ENCODE results near the gene EFS. TPM values are rescaled to one million over a fixed set of nuclear protein-coding genes. Genes with fewer than 3 reads are reported as not detected.

Gene EFS
- polyA plus RNA-seq, 1 donor from 2014 or later: not detected

DNA sequence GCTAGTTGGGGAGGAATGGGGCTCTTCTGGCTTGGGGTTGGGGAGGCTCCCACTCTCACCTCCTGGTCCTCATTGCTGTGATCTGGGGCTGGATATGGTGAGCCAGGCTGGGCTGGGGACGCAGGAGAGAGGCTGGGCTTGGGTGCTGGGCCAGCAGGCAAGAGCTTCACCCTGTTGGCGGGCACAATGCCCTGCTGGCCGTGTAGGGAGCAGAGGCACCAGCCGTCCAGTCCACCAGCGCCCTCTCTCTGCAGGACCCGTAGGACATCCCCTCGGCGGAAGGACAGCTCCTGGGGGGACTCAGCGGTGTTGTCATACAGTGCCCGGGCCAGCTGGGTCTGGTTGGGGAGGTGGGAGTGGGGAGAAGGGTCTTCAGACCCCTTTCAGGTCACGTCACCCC lies 4.5 kb downstream of the EFS start:
- peaks cover 20% of the 10 kb centered on the region for H3K27me3 Mint-ChIP-seq
- no peaks in the 10 kb centered on the region for H3K9me3 Mint-ChIP-seq
- no peaks in the 10 kb centered on the region for H3K4me1 Mint-ChIP-seq
- no peaks in the 10 kb centered on the region for H3K36me3 Mint-ChIP-seq
- no peak overlapping the region for H3K4me3 Mint-ChIP-seq
- no peak overlapping the region for H3K27ac Mint-ChIP-seq

DNA sequence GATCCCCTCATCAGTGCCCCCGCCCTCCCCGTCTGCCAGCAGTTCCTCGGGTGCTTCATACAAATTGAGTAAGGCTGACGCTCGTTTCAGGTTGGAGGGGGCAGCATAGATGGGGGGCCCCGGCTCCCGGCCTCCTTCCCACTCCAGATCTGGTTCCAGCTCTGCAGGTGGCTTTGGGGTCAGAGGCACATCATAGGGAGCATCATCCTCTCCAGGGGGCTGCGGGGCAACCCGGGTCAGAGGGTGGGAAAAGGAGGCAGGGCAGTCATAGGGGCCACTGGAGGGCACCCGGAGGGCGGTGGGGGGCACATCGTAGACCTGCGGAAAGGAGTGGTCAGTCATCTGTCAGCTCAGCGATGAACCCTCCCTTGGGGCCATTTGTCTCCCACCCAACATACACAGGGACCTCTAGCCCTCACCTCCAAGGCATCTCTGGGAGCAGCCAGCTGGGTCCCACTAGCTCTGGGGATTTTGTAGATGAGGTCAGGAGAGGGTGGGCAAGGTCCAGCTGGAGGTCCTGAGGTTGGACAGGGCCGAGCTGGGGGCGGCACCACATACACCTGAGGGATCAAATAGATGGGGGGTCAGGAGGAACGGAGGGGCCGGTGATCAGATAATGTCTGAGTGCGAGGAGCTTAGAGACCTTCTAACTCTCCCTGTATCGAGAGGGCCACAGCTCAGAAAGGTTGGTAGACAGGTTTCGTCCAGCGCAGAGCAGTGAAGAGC lies 5.1 kb downstream of the EFS start:
- Mint-ChIP-seq H3K27me3 (peaks cover 27% of the 10 kb centered on the region), H3K4me1 (no peaks in the 10 kb centered on the region), H3K36me3 (no peaks in the 10 kb centered on the region), H3K9me3 (no peaks in the 10 kb centered on the region), H3K4me3 (no peak overlapping the region), H3K27ac (no peak overlapping the region)

DNA sequence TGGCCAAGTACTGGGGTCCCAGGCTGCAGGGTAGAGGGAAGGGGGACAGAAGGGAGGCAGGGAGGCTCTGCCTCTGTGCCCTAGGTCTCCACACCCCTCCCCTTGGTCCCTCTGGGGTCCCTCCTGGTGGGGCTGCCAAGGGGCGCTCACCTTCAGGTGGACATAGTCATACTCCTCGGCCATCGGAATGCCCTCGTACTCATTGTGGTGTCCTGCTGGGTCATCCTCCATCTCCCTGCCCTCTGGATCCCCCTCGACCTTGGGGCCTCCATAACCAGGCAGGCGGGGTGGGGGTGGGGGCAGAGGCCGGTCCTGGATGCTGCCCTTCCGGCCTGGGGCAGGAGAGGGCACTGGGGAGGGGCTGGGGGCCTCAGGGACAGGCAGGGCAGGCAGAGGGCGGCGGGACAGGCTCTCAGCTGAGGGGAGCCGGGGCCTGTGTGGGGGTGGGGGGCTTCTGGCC lies 5.8 kb downstream of the EFS start:
- Mint-ChIP-seq H3K4me3 (no peak overlapping the region), H3K4me1 (peaks cover 0 to under 1% (median 0%) of the 10 kb centered on the region in 3 donors), H3K36me3 (no peaks in the 10 kb centered on the region), H3K9me3 (no peaks in the 10 kb centered on the region), H3K27me3 (peaks cover 30% of the 10 kb centered on the region), H3K27ac (no peak overlapping the region)

DNA sequence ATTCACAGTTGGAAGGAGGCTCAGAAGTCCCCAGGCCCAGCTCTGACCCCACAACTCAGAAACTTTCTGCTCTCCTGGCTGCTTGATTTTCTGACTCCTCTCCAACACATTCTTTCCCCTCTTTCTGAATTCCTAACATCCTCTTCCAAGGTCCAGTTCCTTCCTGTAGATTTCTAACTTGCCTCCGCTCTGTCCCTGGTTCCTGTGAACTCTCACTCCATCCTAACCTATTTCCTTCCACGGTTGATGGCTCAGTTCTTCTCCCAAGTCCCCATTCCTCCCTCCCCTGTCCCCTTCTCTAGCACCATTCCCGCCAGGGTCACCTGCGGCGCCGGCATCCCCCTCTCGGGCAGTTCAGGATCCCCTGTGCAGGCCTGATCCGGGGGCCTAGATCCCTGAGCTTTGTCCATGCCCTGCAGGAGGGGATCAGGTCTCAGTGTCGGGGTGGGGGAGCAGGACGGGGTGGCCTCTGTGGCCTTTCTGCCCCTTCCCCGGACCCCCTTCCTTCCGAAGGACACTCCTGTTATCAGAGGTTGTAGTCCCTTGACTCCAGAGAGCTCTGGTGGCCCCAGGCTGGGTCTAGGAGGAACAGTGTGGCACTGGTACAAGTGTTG lies 6.3 kb downstream of the EFS start:
- H3K36me3 Mint-ChIP-seq: no peaks in the 10 kb centered on the region
- H3K4me1 Mint-ChIP-seq: peaks cover 0 to 6% (median 0%) of the 10 kb centered on the region in 3 donors
- no peaks in the 10 kb centered on the region for H3K9me3 Mint-ChIP-seq
- peaks cover 35% of the 10 kb centered on the region for H3K27me3 Mint-ChIP-seq
- no peak overlapping the region for H3K4me3 Mint-ChIP-seq
- H3K27ac Mint-ChIP-seq: no peak overlapping the region

DNA sequence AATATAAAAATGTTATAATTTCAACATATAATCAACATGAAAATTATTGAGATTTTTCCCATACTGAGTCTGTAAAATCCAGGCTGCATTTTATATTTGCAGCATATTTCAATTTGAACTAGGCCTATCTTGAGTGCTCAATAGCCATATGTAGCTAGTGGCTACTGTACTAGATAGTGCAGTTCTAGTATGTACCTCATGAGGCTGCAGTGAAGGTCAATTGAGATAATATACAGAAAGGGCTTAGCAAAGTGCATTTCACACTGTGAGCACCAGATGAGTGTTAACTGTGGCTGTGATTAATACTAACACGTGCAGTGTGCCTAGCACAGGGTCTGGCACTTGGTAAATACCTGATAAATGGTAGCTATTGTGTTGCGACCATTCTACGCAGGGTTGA lies 6.9 kb downstream of the EFS start:
- Mint-ChIP-seq H3K27ac (no peak overlapping the region), H3K4me3 (no peak overlapping the region), H3K4me1 (peaks cover 2 to 6% (median 2%) of the 10 kb centered on the region in 3 donors), H3K9me3 (no peaks in the 10 kb centered on the region), H3K27me3 (peaks cover 41% of the 10 kb centered on the region), H3K36me3 (no peaks in the 10 kb centered on the region)

DNA sequence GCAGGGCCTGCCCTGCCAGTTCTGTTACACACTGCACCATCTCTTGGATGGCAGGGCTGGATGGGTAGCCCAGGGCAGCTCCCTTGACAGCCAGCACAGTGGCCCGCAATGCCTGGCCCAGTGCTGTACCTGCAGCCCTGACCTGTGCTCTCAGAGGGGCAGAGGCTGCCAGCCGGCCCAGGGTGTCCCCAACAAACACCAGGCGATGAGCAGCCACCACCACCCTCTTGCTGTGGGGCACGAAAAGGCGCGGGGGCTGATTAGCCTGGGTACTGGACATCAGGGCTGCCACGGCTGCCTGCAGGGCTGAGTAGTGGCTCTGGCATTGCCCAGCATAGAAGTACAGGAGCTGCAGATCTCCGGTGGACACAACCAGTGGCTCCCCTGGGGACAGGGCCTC lies 7.7 kb downstream of the EFS start:
- Mint-ChIP-seq H3K4me3 (no peak overlapping the region), H3K27ac (no peak overlapping the region), H3K9me3 (no peaks in the 10 kb centered on the region), H3K27me3 (peaks cover 44% of the 10 kb centered on the region), H3K36me3 (no peaks in the 10 kb centered on the region), H3K4me1 (peaks cover 2 to 6% (median 4%) of the 10 kb centered on the region in 3 donors)

DNA sequence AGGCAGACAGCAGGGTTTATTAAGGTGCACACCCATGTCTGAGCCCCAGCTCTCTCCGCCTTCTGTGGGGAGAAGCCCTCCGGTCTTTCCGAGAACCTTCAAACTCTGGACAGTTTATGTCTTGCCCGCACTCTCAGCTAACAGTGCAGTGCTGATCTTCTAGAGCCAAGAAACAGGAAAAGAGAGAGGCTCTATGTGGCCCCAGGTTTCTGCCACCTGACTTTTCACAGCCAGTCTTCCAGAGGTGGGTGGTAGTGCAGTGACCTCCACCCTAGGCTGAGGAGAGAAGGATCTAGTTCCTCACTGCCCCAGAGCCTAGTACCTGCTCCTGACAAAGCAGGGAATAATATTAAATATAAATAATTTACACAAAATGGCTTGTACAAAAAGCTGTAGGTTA lies 8.3 kb downstream of the EFS start:
- no peaks in the 10 kb centered on the region for H3K9me3 Mint-ChIP-seq
- H3K36me3 Mint-ChIP-seq: no peaks in the 10 kb centered on the region
- H3K4me3 Mint-ChIP-seq: no peak overlapping the region
- H3K27ac Mint-ChIP-seq: no peak overlapping the region
- peaks cover 2 to 6% (median 4%) of the 10 kb centered on the region in 3 donors for H3K4me1 Mint-ChIP-seq
- peaks cover 44% of the 10 kb centered on the region for H3K27me3 Mint-ChIP-seq

DNA sequence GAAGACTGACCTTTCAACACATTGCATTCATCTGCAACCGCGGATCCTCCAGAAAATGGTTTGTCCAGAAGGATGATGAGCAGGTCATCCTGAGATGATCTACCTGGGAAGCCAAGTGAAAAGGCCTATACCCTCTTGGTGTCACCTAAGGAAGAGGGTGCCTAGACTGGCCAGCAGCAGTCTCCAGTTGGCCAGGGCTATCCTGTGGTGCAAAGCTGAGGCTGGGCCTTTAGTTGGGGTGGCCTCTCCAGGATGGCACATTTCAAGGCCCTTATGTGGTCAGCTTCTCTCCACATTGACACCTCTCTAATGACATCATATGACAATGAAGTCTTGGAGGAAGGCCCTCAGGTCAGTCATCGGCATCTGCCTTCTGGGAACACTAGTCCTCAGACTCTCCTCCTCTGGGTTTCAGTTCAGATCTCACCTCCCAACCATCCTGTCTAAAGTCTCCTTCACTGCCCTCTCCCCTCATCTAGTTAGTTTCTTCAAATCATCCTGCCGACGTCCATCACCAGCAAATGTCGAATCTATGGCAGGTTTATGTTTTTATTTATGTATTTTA lies 9.0 kb downstream of the EFS start:
- Mint-ChIP-seq H3K4me3 (no peak overlapping the region), H3K27me3 (peaks cover 46% of the 10 kb centered on the region), H3K4me1 (peaks cover 4 to 10% (median 9%) of the 10 kb centered on the region in 3 donors), H3K36me3 (no peaks in the 10 kb centered on the region), H3K9me3 (no peaks in the 10 kb centered on the region), H3K27ac (no peak overlapping the region)

DNA sequence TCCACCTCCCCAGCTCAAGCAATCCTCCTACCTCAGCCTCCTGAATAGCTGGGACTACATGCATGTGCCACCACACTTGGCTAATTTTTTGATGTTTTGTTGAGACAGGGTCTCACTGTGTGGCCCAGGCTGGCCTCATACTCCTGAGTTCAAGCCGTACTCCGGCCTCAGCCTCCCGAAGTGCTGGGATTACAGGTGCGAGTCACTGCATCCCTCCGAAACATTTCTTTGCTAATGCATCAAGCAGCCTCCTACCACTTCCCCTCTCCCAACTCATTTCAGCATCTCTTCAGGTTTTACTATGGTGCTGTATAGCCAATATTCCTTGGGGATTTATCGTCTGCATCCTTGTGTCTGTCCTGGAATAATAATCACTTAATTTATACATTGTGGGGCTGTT lies 10.0 kb downstream of the EFS start:
- Mint-ChIP-seq H3K36me3 (no peaks in the 10 kb centered on the region), H3K4me3 (no peak overlapping the region), H3K27me3 (peaks cover 49% of the 10 kb centered on the region)

DNA sequence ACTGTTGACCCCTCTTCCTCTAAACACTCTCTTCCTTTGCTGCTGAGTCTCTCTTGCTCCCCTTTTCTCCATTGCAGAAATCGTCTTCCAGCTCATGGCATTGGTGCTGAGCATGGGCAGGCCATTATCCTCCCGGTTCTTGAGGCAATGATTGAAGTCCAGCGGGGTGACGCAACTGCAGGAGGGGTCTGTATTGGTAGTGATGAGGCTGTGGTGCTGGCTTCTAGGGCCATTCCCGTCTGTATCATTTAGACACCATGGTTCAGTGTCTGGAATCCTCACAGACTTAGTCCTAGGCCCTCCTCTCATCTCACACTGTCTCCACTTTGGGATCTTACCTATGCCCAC lies 11.6 kb downstream of the EFS start:
- Mint-ChIP-seq H3K4me3 (peak overlapping the region; percentile 64 to 82 (median 74)), H3K27ac (no peak overlapping the region), H3K9me3 (no peaks in the 10 kb centered on the region), H3K27me3 (peaks cover 48% of the 10 kb centered on the region), H3K4me1 (peaks cover 7 to 10% (median 9%) of the 10 kb centered on the region in 3 donors), H3K36me3 (no peaks in the 10 kb centered on the region)

More for the DNA sequence above, 10.0 kb downstream of the EFS start:
- Mint-ChIP-seq H3K4me1 (peaks cover 7 to 10% (median 9%) of the 10 kb centered on the region in 3 donors), H3K27ac (no peak overlapping the region), H3K9me3 (no peaks in the 10 kb centered on the region)

DNA sequence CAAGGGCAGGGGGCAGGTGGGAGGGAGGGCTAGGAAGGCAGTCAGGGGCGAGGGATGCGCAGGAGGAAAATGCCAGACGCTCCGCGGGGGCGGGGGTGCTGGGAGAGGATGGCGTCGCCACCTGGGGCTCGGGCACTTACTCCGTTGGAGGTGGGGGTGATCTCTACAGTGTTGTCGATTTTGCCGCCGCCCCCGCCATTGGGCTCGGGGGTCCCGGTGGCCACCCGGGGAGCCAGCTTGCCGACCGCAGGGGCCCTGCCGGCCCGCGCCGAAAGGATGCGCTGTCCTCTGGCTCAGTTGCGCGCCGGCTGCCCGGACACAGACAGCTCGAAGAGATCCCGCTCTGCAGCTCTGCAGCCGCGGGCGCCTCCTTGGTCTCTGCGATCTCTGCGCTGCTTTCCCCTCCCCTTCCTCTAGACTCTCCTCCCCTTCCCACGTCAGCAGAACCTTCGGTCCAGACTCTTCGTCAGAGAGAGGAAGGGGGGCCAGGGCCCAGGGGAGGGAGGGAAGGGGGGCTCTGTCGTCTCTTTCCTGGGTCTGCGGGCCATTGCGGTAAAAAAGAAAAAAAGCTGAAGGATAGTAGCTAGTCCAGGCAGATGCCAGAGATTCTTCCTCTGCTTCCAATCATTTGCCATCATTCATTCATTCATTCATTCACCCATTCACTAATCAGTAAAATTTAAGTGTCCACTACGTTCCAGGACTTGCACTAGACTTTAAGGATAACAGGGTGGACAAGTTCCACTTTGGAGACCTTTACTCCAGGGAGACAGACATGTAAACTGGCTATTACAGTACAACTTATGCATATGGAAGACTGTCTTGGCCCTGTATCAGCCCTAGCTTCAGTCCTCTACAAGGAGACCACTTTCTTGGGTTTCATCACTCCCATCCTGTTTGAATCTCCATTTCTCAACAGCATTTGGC lies 12.2 kb downstream of the EFS start, which contains the start of gene SLC22A17:
TSS of gene SLC22A17 (minus strand) at position 382 of the 927 bp plus-strand sequence.
- Mint-ChIP-seq H3K4me1 (peaks cover 7 to 10% (median 9%) of the 10 kb centered on the region in 3 donors), H3K9me3 (no peaks in the 10 kb centered on the region), H3K36me3 (no peaks in the 10 kb centered on the region), H3K27me3 (peaks cover 48% of the 10 kb centered on the region), H3K4me3 (peak within 1 kb of the TSS; percentile 64 to 82 (median 74)), H3K27ac (no peak within 1 kb of the TSS)

DNA sequence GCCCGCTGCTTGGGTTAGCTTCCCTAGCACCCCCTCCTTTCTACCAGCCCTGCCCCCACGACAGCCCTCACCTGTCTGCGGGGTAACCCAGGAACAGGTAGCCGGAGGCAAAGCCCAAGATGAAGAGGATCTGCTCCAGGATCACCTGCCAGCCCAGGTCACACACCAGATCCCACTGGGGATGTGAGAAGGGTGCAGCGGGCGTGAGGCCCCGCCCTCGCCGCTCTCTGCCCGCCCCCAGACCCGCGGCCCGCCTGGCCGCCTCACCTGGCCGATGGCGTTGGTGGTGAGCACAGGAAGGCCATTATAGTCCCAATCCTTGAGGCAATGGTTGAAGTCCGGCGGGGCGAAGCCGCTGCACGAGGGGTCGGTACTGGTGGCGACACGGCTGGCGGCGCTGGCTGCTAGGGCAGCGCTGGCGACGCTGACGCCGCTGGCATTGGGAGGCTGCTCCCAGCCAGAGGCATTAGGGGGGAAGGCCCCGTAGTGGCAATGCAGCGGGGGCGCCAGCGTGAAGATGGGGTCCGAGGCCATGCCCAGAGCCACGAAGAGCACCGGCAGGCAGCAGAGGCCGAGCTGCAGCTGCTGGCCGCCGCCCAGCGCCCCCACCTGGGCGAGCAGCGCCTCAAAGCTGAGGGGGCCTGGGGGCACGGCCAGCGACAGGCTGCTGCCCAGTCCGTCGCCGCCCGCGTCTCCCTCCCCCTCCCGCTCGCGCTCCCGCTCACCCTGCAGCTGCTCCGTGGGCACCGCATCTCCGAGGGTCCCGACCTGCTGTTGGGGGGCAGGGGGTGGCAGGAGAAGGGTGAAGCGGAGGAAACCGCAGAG lies 13.1 kb downstream of the EFS start:
- H3K4me3 Mint-ChIP-seq: peak overlapping the region; percentile 35 to 72 (median 50)
- no peaks in the 10 kb centered on the region for H3K9me3 Mint-ChIP-seq
- H3K4me1 Mint-ChIP-seq: peaks cover 7 to 10% (median 9%) of the 10 kb centered on the region in 3 donors
- no peak overlapping the region for H3K27ac Mint-ChIP-seq
- no peaks in the 10 kb centered on the region for H3K36me3 Mint-ChIP-seq
- H3K27me3 Mint-ChIP-seq: peaks cover 49% of the 10 kb centered on the region

DNA sequence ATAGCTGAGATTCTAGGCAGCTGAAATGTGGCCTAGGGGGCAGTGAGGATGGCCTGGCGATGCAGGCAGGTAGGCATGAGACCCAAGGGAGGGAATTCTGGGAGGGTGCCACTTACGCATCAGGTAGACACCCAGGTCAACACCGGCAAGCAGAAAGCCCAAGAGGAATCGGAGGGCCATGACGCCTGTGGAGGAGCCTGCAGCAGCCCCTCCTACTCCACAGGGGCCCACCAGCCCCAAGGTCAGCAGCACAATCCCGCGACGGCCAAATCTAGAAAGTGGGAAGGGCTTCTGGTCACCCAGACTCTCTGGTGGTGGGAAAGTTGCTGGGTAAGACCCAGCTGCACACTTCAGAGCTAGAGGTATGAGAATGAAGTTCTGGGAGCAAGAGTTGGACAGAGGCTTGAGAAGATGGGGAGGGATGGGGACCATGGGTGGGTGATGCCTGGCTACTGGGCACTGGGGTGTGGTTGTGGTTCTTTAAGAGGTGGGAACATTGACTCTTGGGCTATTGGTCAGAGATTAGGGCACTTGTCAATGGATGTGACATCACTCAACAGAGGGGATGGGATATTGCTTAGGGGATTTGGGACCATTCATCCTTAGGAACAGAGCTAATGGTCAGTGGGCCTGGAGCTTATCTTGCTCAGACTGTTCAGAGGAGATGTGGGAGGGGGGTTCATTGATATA lies 15.7 kb downstream of the EFS start:
- peaks cover 30% of the 10 kb centered on the region for H3K27me3 Mint-ChIP-seq
- H3K27ac Mint-ChIP-seq: peak overlapping the region in 2 of 3 donors; percentile 10 to 55
- H3K4me1 Mint-ChIP-seq: peaks cover 9 to 11% (median 10%) of the 10 kb centered on the region in 3 donors
- H3K9me3 Mint-ChIP-seq: peaks cover 0 to 1% (median 0%) of the 10 kb centered on the region in 3 donors
- H3K4me3 Mint-ChIP-seq: no peak overlapping the region
- no peaks in the 10 kb centered on the region for H3K36me3 Mint-ChIP-seq
